KBM-7 (cell line): ENCODE results near the gene ZNF217.
"Not testable (repeated sequence)": the region's sequence is repeated elsewhere in the genome, so short reads cannot be mapped to it uniquely, and the experiment has no call there.

ENCODE experiments used
- DNase-seq: peaks from one replicate; pipeline ENCODE4 v3.0.0-alpha.2; 2015
- in situ Hi-C: fragments of 300-500 bp; cut with MboI; formaldehyde crosslinking; loops from 2 replicates; pipeline ENCODE4 v1.14.3; 2020; ENCODE audit warnings: low sequenced_read_pairs, low pct_unique_long_range_greater_than_20kb, mixed read lengths

The ZNF217 gene

GRCh38 chr20:53574259-53574789 is 19.3 kb downstream of the ZNF217 start:
- in situ Hi-C loops, result loop anchor here (25.0 kb wide), 1 partner anchor 488 kb away; the partner anchor contains the start of gene BCAS1
- DNase-seq, result no peak

GRCh38 chr20:53571555-53572286 is 21.9 kb downstream of the ZNF217 start:
- in situ Hi-C loops, result loop anchor here (25.0 kb wide), 1 partner anchor 491 kb away; the partner anchor contains the start of gene BCAS1
- no peak for DNase-seq

- in situ Hi-C loops, result loop anchor here (25.0 kb wide), 1 partner anchor 492 kb away; the partner anchor contains the start of gene BCAS1
- DNase-seq, result no peak
Observed at GRCh38 chr20:53570446-53571276, 23.0 kb downstream of the ZNF217 start.

GRCh38 chr20:53569606-53570307 is 23.9 kb downstream of the ZNF217 start:
- DNase-seq, result no peak
- in situ Hi-C loops, result loop anchor here (25.0 kb wide), 1 partner anchor 493 kb away; the partner anchor contains the start of gene BCAS1

- in situ Hi-C loops, result loop anchor here (25.0 kb wide), 1 partner anchor 493 kb away; the partner anchor contains the start of gene BCAS1
- no peak for DNase-seq
Observed at GRCh38 chr20:53569005-53569404, 24.6 kb downstream of the ZNF217 start.

- in situ Hi-C loops, result loop anchor here (25.0 kb wide), 1 partner anchor 494 kb away; the partner anchor contains the start of gene BCAS1
- DNase-seq, result no peak
Observed at GRCh38 chr20:53568351-53568750, 25.3 kb downstream of the ZNF217 start.

- in situ Hi-C loops, result loop anchor here (25.0 kb wide), 1 partner anchor 495 kb away; the partner anchor contains the start of gene BCAS1
- no peak for DNase-seq
Observed at GRCh38 chr20:53567379-53567917, 26.2 kb downstream of the ZNF217 start.

GRCh38 chr20:53566623-53567022 is 27.0 kb downstream of the ZNF217 start:
- in situ Hi-C loops, result loop anchor here (25.0 kb wide), 1 partner anchor 496 kb away; the partner anchor contains the start of gene BCAS1
- not testable (repeated sequence) for DNase-seq

- no peak for DNase-seq
- in situ Hi-C loops, result loop anchor here (25.0 kb wide), 1 partner anchor 497 kb away; the partner anchor contains the start of gene BCAS1
Observed at GRCh38 chr20:53565254-53565653, 28.4 kb downstream of the ZNF217 start.

GRCh38 chr20:53562104-53562764 is 31.4 kb downstream of the ZNF217 start:
- DNase-seq, result not testable (repeated sequence)
- in situ Hi-C loops, result loop anchor here (25.0 kb wide), 1 partner anchor 500 kb away; the partner anchor contains the start of gene BCAS1

- in situ Hi-C loops, result loop anchor here (25.0 kb wide), 1 partner anchor 501 kb away; the partner anchor contains the start of gene BCAS1
- no peak for DNase-seq
Observed at GRCh38 chr20:53561505-53561904, 32.1 kb downstream of the ZNF217 start.

GRCh38 chr20:53559816-53560215 is 33.8 kb downstream of the ZNF217 start:
- in situ Hi-C loops, result loop anchor here (25.0 kb wide), 1 partner anchor 502 kb away; the partner anchor contains the start of gene BCAS1
- no peak for DNase-seq

GRCh38 chr20:53557130-53557529 is 36.5 kb downstream of the ZNF217 start:
- in situ Hi-C loops, result loop anchor here (25.0 kb wide), 1 partner anchor 505 kb away; the partner anchor contains the start of gene BCAS1
- no peak for DNase-seq

- DNase-seq, result no peak
- in situ Hi-C loops, result loop anchor here (25.0 kb wide), 1 partner anchor 506 kb away; the partner anchor contains the start of gene BCAS1
Observed at GRCh38 chr20:53556267-53556897, 37.3 kb downstream of the ZNF217 start.

- in situ Hi-C loops, result loop anchor here (25.0 kb wide), 1 partner anchor 506 kb away; the partner anchor contains the start of gene BCAS1
- no peak for DNase-seq
Observed at GRCh38 chr20:53555816-53556215, 37.8 kb downstream of the ZNF217 start.

GRCh38 chr20:53555081-53555480 is 38.6 kb downstream of the ZNF217 start:
- in situ Hi-C loops, result loop anchor here (25.0 kb wide), 1 partner anchor 507 kb away; the partner anchor contains the start of gene BCAS1

GRCh38 chr20:53552572-53552893 is 41.1 kb downstream of the ZNF217 start:
- in situ Hi-C loops, result loop anchor here (25.0 kb wide), 1 partner anchor 510 kb away; the partner anchor contains the start of gene BCAS1
- DNase-seq, result not testable (repeated sequence)

More at GRCh38 chr20:53555081-53555480, 38.6 kb downstream of the ZNF217 start:
- no peak for DNase-seq
